ENCODE results near the gene EPS8L2. TPM values are rescaled to one million over a fixed set of nuclear protein-coding genes. Genes with fewer than 3 reads are reported as not detected.
"Not testable (repeated sequence)": the region's sequence is repeated elsewhere in the genome, so short reads cannot be mapped to it uniquely, and the experiment has no call there.

Gene EPS8L2
- total and polyA plus RNA-seq, 10 of the 15 experiments (the other 5 are each of a cell fraction or from before 2014, with no cell fraction given) = 0.76 to 20.0 (median 9.7) TPM

- TF ChIP-seq, protein P1, sequence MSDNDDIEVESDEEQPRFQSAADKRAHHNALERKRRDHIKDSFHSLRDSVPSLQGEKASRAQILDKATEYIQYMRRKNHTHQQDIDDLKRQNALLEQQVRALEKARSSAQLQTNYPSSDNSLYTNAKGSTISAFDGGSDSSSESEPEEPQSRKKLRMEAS (IDR thresholded peaks at IDR 0.05; ENCODE audit: low read depth, low read length) = no peak
- no peak for TF ChIP-seq SIN3A (IDR thresholded peaks at IDR 0.05; ENCODE audit: low read depth, low read length)
These were observed 31.3 kb downstream of the EPS8L2 start (continued) for GRCh38 chr11:737366-737765.

GRCh38 chr11:737899-738298, 31.9 kb downstream of the EPS8L2 start:
- H3K27ac ChIP-seq (ENCODE audit: control insufficient read depth, insufficient read depth); H4K20me1 ChIP-seq (ENCODE audit: control insufficient read depth, insufficient read depth); DNase-seq (ENCODE audit: low read depth, low spot score); H3K9me3 ChIP-seq (replicated peaks; ENCODE audit: control insufficient read depth, insufficient read depth, low read length); H3K4me3 ChIP-seq; FAIRE-seq; SMC1A ChIA-PET (ENCODE audit: uncharacterized antibody, unreplicated experiment); H3K27me3 ChIP-seq (replicated peaks in 1 of 2; ENCODE audit: control insufficient read depth in 2 of 2, insufficient read depth in 2 of 2, low read length in 1 of 2); H3K79me2 ChIP-seq (ENCODE audit: control insufficient read depth, insufficient read depth, low read length); intact Hi-C loops (cut with micrococcal nuclease; ENCODE audit: unreplicated experiment); H2AFZ ChIP-seq (ENCODE audit: control insufficient read depth, low read depth, low read length); H3K9ac ChIP-seq (ENCODE audit: control insufficient read depth, insufficient read depth, low read length); in situ Hi-C loops (cut with MboI); H3K36me3 ChIP-seq (ENCODE audit: control insufficient read depth in 2 of 2, insufficient read depth in 2 of 2, low read length in 1 of 2); H3K4me1 ChIP-seq (ENCODE audit: control insufficient read depth, insufficient read depth, low read length); RAD21 ChIA-PET (ENCODE audit: unreplicated experiment); POLR2A ChIA-PET; ATAC-seq; BruUV-seq (replicated peaks); H3K4me2 ChIP-seq (ENCODE audit: control insufficient read depth, insufficient read depth): not testable (repeated sequence)
- 6% methylated on average over 10 of the region's 10 CpGs for WGBS (ENCODE audit: insufficient coverage, insufficient replicate concordance, low lambda C conversion rate, missing lambda C conversion rate)
- CTCF ChIA-PET = interaction anchor here (0.6 kb wide), 1 partner anchor 58 kb away, joined by 5 read pairs; no protein-coding TSS in a partner anchor
- TF ChIP-seq, protein P2, sequence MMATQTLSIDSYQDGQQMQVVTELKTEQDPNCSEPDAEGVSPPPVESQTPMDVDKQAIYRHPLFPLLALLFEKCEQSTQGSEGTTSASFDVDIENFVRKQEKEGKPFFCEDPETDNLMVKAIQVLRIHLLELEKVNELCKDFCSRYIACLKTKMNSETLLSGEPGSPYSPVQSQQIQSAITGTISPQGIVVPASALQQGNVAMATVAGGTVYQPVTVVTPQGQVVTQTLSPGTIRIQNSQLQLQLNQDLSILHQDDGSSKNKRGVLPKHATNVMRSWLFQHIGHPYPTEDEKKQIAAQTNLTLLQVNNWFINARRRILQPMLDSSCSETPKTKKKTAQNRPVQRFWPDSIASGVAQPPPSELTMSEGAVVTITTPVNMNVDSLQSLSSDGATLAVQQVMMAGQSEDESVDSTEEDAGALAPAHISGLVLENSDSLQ (IDR thresholded peaks at IDR 0.05) = peak; percentile 60

GRCh38 chr11:742156-742546, 36.1 kb downstream of the EPS8L2 start:
- in situ Hi-C loops (cut with MboI) (no loop called here), intact Hi-C loops (cut with micrococcal nuclease; ENCODE audit: unreplicated experiment) (no loop called here)
- DNase-seq (ENCODE audit: low read depth, low spot score) (no peak), FAIRE-seq (no peak), ATAC-seq (no peak)
- SMC1A ChIA-PET (ENCODE audit: uncharacterized antibody, unreplicated experiment) = no interaction called here
- Histone ChIP-seq H2AFZ (ENCODE audit: control insufficient read depth, low read depth, low read length) (no peak overlapping the region), H3K36me3 (ENCODE audit: control insufficient read depth in 2 of 2, insufficient read depth in 2 of 2, low read length in 1 of 2) (no peaks in the 10 kb centered on the region), H4K20me1 (ENCODE audit: control insufficient read depth, insufficient read depth) (no peaks in the 10 kb centered on the region), H3K27ac (ENCODE audit: control insufficient read depth, insufficient read depth) (no peak overlapping the region), H3K27me3 (replicated peaks in 1 of 2; ENCODE audit: control insufficient read depth in 2 of 2, insufficient read depth in 2 of 2, low read length in 1 of 2) (no peaks in the 10 kb centered on the region), H3K4me1 (ENCODE audit: control insufficient read depth, insufficient read depth, low read length) (no peaks in the 10 kb centered on the region), H3K4me2 (ENCODE audit: control insufficient read depth, insufficient read depth) (no peak overlapping the region), H3K79me2 (ENCODE audit: control insufficient read depth, insufficient read depth, low read length) (no peaks in the 10 kb centered on the region), H3K4me3 (no peak overlapping the region), H3K9me3 (replicated peaks; ENCODE audit: control insufficient read depth, insufficient read depth, low read length) (no peaks in the 10 kb centered on the region), H3K9ac (ENCODE audit: control insufficient read depth, insufficient read depth, low read length) (no peak overlapping the region)
- CTCF ChIA-PET = no interaction called here
- no TSS peak for BruUV-seq (replicated peaks)
- 100% methylated on average over 3 of the region's 3 CpGs for WGBS (ENCODE audit: insufficient coverage, insufficient replicate concordance, low lambda C conversion rate, missing lambda C conversion rate)
- TF ChIP-seq SMC3 (IDR thresholded peaks at IDR 0.05; ENCODE audit: borderline replicate concordance, low read length) = no peak
- no peak for TF ChIP-seq EZH2 (IDR thresholded peaks at IDR 0.05; ENCODE audit: borderline replicate concordance, control insufficient read depth, low read depth, low read length)
- POLR2A ChIA-PET = no interaction called here
- RAD21 ChIA-PET (ENCODE audit: unreplicated experiment) = interaction anchor here (0.7 kb wide), 1 partner anchor 77 kb away, joined by 3 read pairs; the partner anchor contains the start of gene PNPLA2

All from GM12878 (cell line).